ENCODE data around the gene FAM13A.

DNA sequence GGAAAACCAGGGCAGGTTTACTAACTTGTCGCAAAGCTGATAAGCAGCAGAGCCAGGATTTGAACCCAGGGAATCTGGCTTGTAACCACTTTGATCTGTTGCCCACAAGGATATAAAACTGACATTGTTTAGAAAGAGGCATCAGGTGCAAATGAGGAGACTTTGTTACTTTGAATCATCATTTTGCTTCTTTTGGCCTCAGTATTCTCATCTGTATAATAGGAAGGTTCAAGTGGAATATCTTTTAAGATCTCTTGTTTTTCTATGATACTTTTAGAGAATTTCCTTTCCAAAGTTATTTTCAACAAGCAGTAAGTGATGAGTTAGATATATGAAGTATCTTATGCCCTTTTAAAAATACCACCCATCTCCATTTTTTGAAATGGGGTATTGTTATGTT, 301.5 kb downstream of the FAM13A start:
- no peak for TF ChIP-seq POLR2A (IDR thresholded peaks at IDR 0.05)
- TF ChIP-seq, protein P1, sequence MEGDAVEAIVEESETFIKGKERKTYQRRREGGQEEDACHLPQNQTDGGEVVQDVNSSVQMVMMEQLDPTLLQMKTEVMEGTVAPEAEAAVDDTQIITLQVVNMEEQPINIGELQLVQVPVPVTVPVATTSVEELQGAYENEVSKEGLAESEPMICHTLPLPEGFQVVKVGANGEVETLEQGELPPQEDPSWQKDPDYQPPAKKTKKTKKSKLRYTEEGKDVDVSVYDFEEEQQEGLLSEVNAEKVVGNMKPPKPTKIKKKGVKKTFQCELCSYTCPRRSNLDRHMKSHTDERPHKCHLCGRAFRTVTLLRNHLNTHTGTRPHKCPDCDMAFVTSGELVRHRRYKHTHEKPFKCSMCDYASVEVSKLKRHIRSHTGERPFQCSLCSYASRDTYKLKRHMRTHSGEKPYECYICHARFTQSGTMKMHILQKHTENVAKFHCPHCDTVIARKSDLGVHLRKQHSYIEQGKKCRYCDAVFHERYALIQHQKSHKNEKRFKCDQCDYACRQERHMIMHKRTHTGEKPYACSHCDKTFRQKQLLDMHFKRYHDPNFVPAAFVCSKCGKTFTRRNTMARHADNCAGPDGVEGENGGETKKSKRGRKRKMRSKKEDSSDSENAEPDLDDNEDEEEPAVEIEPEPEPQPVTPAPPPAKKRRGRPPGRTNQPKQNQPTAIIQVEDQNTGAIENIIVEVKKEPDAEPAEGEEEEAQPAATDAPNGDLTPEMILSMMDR (IDR thresholded peaks at IDR 0.05): no peak
